ENCODE results near the gene TMIGD3. TPM values are rescaled to one million over a fixed set of nuclear protein-coding genes. Genes with fewer than 3 reads are reported as not detected.
"Not testable (repeated sequence)": the region's sequence is repeated elsewhere in the genome, so short reads cannot be mapped to it uniquely, and the experiment has no call there.

TMIGD3 gene
- total RNA-seq (1 to 10 TPM in 3 of 4 donors, under 1 TPM in 1; 0.82 to 9.5 (median 3.7) TPM), polyA plus RNA-seq (2.1 TPM)
- long read RNA-seq, donor 1, result 0 reads
- long read RNA-seq, donor 2, partial matches to known transcripts, result 1 of 3 reads
- long read RNA-seq, donor 2, other reads (novel, unspliced or antisense), result 2 of 3 reads
- long read RNA-seq, donor 3, partial matches to known transcripts, result 1 of 1 reads
- long read RNA-seq, donor 3, other reads (novel, unspliced or antisense), result 0 of 1 reads
- long read RNA-seq, donor 4, result 0 reads

DNA sequence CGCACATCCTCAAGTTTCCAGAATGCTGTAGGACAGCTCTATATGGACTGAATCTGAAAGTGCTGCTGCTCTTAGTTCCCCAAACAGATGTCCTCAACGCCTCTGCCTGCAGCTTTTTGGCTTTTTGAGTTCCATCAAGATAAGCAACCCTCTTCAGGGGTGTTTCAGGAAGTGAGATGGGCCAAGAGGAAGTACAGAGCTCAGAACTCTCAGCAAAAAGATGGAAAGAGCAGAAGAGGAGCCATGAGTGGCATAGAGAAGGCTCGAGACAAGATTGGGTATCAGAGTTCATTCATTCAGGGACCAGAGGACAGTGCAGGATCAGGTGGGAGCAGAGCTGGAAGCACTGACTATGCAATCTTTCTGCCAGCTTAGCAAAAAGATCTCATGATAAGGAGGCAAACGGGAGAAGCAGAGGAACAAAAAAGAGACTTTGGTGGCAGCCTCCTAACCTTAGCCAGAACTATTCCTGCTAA is at the start of gene TMIGD3, which contains the start of gene ADORA3:
Gene TMIGD3, minus strand, starts transcription at position 49 of the 476 bp plus-strand sequence. CDS start 279 bp downstream, outside the sequence.
Gene ADORA3, minus strand, starts transcription at position 49 of the 476 bp plus-strand sequence. CDS start 279 bp downstream, outside the sequence.
- DNase-seq, result no peak

DNA sequence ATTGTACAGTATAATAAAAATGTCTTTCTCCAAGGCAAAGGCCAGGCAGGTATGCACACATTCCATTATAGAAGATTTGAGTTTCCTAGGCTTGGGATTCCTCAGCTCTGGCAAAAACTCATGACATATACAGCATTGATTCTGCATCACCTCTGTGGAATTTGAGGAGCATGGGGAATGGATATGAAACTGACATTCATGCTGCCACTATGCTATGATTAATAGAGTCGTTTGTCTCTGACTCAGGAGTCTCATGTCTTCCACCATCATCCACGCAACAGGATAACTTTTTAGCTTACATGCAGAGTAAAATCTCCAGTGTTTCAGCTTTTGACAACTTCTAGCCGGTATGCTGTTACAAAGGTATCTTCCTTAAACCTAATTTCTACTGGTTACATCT is 49.8 kb upstream of the TMIGD3 start:
- Histone ChIP-seq H3K4me3 (ENCODE audit: low read length) (no peak overlapping the region), H3K4me1 (ENCODE audit: control insufficient read depth, insufficient read depth, low read length) (no peaks in the 10 kb centered on the region), H3K27ac (ENCODE audit: low read length) (no peak overlapping the region), H3K27me3 (ENCODE audit: control insufficient read depth, insufficient read depth) (no peaks in the 10 kb centered on the region), H3K9me3 (ENCODE audit: control insufficient read depth, low read length) (no peaks in the 10 kb centered on the region)
- WGBS, result 80% methylated on average over 3 of the region's 3 CpGs
- intact Hi-C loops (cut with DNase I), result no loop called here
- DNase-seq (no peak), ATAC-seq (no peak)

More for the DNA sequence above, at the start of gene TMIGD3, which contains the start of gene ADORA3:
- no peaks in the 10 kb centered on the region for H3K9me3 ChIP-seq (ENCODE audit: control insufficient read depth, low read length)
- WGBS, result 49% methylated on average over 4 of the region's 4 CpGs
- H3K27me3 ChIP-seq (ENCODE audit: control insufficient read depth, insufficient read depth), result no peaks in the 10 kb centered on the region
- no peak for ATAC-seq
- H3K27ac ChIP-seq (ENCODE audit: low read length), result peak within 1 kb of the TSS; percentile 25
- intact Hi-C loops (cut with DNase I), result no loop called here
- no peaks in the 10 kb centered on the region for H3K4me1 ChIP-seq (ENCODE audit: control insufficient read depth, insufficient read depth, low read length)
- no peak within 1 kb of the TSS for H3K4me3 ChIP-seq (ENCODE audit: low read length)

DNA sequence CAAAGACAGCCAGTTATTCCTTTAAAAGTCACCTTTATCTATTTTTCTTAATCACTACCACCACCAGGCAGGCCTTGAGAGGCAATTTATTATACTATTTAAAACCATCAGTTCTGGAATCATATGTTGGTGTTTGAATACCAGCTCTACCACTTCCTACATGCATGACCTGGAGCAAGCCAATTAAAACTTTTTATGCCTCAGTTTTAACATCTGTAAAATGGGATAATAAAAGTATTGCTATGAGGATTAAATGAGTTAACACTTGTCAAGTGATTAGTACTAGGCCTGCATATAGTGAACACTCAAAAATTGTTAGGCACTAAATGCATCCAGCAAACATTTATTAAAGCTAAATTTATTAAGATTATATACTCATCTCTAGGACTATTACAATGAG is 49.2 kb upstream of the TMIGD3 start:
- Histone ChIP-seq H3K4me3 (ENCODE audit: low read length) (no peak overlapping the region), H3K27me3 (ENCODE audit: control insufficient read depth, insufficient read depth) (no peaks in the 10 kb centered on the region), H3K4me1 (ENCODE audit: control insufficient read depth, insufficient read depth, low read length) (no peaks in the 10 kb centered on the region), H3K27ac (ENCODE audit: low read length) (no peak overlapping the region), H3K9me3 (ENCODE audit: control insufficient read depth, low read length) (no peaks in the 10 kb centered on the region)
- intact Hi-C loops (cut with DNase I), result no loop called here
- ATAC-seq (no peak), DNase-seq (no peak)

DNA sequence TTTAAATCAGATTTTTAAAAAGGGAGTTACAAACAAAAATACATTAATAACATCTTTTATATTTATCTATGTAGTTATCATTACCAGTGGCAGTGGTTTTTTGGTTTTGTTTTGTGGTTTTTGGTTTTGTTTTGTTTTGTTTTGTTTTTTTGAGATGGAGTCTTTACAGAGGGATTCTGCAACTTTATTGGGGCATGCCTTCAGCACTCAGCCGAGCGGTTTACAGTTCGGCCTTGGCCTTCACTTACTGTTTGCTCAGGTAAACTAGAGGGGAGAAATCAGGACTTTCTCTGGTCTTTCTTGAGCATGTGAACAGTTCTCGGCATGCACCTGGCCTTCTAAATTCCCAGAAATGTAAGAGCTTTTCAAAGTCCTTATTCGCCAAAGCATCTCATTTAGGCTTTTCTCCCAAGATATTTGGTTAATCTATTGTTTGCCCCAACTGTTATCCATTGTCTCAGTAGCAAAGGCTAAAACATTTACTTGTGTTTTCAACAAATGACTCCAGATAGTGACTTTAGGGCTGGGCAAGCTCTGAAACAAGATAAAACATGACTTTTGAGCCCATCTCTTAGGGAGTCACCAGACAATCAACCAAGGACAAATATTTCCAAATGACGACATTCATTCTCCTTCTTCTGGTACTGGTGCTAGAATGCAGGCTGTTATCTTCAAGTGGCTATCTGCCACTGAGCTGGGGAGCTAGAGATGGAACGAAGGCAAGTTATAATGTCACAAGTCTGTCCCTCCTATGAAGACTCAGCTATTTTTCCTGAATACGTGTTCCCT is 48.4 kb upstream of the TMIGD3 start:
- intact Hi-C loops (cut with DNase I), result no loop called here
- Histone ChIP-seq H3K4me3 (ENCODE audit: low read length) (no peak overlapping the region), H3K4me1 (ENCODE audit: control insufficient read depth, insufficient read depth, low read length) (no peaks in the 10 kb centered on the region), H3K9me3 (ENCODE audit: control insufficient read depth, low read length) (no peaks in the 10 kb centered on the region), H3K27me3 (ENCODE audit: control insufficient read depth, insufficient read depth) (no peaks in the 10 kb centered on the region), H3K27ac (ENCODE audit: low read length) (no peak overlapping the region)
- DNase-seq (no peak), ATAC-seq (no peak)
- 77% methylated on average over 8 of the region's 8 CpGs for WGBS

DNA sequence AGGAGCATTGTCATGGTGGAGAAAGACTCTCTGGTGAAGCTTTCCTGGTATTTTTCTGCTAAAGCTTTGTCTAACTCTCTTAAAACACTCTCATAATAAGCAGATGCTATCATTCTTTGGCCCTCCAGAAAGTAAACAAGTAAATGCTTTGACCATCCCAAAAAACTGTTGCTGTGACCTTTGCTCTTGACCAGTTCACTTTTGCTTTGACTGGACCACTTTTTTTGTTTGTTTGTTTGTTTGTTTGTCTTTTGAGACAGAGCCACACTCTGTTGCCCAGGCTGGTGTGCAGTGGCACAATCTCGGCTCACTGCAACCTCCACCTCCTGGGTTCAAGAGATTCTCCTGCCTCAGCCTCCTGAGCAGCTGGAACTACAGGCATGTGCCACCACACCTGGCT is 44.4 kb upstream of the TMIGD3 start:
- 90% methylated on average over 1 of the region's 1 CpG for WGBS
- H3K9me3 ChIP-seq (ENCODE audit: control insufficient read depth, low read length); DNase-seq; H3K27me3 ChIP-seq (ENCODE audit: control insufficient read depth, insufficient read depth); intact Hi-C loops (cut with DNase I); H3K27ac ChIP-seq (ENCODE audit: low read length); ATAC-seq; H3K4me1 ChIP-seq (ENCODE audit: control insufficient read depth, insufficient read depth, low read length); H3K4me3 ChIP-seq (ENCODE audit: low read length): not testable (repeated sequence)

DNA sequence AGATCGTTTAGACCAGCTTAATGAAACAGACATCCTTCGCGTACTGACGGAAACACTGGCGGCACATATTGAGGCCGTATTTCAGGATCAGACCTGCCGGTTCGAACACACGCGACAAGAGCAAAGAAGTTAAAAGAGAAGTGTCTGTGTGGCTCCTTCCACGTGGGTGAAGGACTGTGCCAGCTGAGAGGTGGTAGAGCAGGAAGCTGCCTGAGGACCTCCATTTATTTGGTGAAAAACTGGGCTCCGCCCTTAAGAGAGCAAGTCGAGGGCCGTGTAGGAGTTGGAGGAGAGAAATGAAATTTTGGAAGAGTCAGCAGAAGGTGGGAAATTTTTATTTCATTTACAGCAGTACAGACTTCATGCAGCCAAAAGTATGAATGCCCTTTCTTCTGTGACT is 38.8 kb upstream of the TMIGD3 start:
- DNase-seq (no peak), ATAC-seq (no peak)
- Histone ChIP-seq H3K27ac (ENCODE audit: low read length) (no peak overlapping the region), H3K4me3 (ENCODE audit: low read length) (no peak overlapping the region), H3K9me3 (ENCODE audit: control insufficient read depth, low read length) (no peaks in the 10 kb centered on the region), H3K27me3 (ENCODE audit: control insufficient read depth, insufficient read depth) (no peaks in the 10 kb centered on the region), H3K4me1 (ENCODE audit: control insufficient read depth, insufficient read depth, low read length) (no peaks in the 10 kb centered on the region)
- intact Hi-C loops (cut with DNase I), result no loop called here
- 83% methylated on average over 14 of the region's 14 CpGs for WGBS

DNA sequence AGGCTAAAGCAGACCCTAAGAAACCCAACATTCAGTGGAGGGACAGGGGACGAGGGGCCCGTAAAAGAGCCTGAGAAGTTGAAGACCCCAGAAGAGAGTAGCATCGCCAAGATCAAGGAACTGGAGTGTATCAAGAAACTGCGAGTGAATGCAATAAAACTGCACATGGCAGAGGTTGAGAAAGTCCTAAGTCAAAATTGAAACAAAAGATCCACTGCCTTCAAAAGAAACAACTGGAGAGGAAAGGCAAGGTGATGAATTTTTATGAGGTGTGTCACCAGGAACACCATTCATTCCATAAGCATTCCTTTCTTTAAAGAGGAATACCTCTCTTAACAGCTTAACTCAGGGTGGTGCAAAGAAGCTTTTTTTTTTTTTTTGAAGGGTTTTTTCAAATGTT is 38.3 kb upstream of the TMIGD3 start:
- Histone ChIP-seq H3K27me3 (ENCODE audit: control insufficient read depth, insufficient read depth) (no peaks in the 10 kb centered on the region), H3K9me3 (ENCODE audit: control insufficient read depth, low read length) (no peaks in the 10 kb centered on the region), H3K27ac (ENCODE audit: low read length) (no peak overlapping the region), H3K4me3 (ENCODE audit: low read length) (no peak overlapping the region), H3K4me1 (ENCODE audit: control insufficient read depth, insufficient read depth, low read length) (no peaks in the 10 kb centered on the region)
- 83% methylated on average over 4 of the region's 4 CpGs for WGBS
- intact Hi-C loops (cut with DNase I), result no loop called here
- no peak for ATAC-seq
- no peak for DNase-seq

DNA sequence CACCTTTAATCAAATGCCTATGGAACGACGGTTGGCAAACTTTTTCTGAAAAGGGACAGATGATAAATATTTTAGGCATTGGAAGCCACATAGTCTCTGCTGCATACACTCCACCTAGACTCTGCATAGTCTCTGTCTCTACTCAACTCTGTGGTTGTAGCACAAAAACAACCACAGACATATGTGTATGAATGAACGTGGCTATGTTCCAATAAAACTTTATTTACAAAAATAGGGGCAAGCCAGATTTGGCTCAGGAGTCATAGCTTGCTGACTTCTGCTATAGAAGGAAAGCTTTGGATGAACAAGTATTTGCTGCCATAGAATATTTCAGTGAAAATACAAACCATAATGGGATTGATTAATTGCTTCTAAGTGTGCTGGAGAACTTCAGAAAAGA is 37.5 kb upstream of the TMIGD3 start:
- 68% methylated on average over 3 of the region's 3 CpGs for WGBS
- Histone ChIP-seq H3K9me3 (ENCODE audit: control insufficient read depth, low read length) (no peaks in the 10 kb centered on the region), H3K27me3 (ENCODE audit: control insufficient read depth, insufficient read depth) (no peaks in the 10 kb centered on the region), H3K4me1 (ENCODE audit: control insufficient read depth, insufficient read depth, low read length) (no peaks in the 10 kb centered on the region), H3K4me3 (ENCODE audit: low read length) (no peak overlapping the region), H3K27ac (ENCODE audit: low read length) (no peak overlapping the region)
- no peak for DNase-seq
- ATAC-seq, result no peak
- intact Hi-C loops (cut with DNase I), result no loop called here

DNA sequence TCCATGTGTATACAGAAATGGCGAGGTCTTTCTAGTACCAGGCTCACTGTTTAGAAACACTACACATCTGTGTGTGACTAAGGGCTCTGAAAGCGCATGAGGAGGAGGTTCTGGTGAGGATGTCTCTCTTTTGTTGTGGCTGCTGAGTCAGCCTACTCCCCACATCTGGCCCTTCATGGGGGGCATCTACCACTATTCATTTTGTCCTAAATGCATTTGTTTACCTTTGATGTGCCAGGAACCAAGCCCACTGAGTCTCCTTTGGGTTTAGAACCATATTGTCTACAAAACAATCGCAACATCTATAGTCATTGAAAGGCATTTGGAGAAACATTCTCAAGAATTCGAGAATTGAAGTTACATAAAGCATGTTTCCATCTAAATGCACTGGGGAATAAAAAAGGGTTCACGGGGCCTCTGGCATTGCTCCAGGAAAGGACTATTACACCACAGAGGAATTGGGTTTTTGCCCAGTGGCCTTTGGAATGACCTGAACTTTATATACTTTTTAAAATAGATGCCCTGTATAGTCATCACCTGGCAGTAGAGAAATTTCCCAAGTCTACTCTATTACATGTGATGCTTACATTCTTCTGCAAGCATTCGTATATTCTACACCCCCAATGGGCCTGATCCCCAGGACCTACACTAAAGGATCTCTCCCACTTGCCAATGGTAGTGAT is 35.1 kb upstream of the TMIGD3 start:
- DNase-seq (no peak), ATAC-seq (no peak)
- intact Hi-C loops (cut with DNase I), result no loop called here
- H3K4me3 ChIP-seq (ENCODE audit: low read length), result no peak overlapping the region
- WGBS, result 77% methylated on average over 6 of the region's 6 CpGs
- H3K27ac ChIP-seq (ENCODE audit: low read length), result no peak overlapping the region
- H3K4me1 ChIP-seq (ENCODE audit: control insufficient read depth, insufficient read depth, low read length), result peaks cover 7% of the 10 kb centered on the region
- no peaks in the 10 kb centered on the region for H3K27me3 ChIP-seq (ENCODE audit: control insufficient read depth, insufficient read depth)
- no peaks in the 10 kb centered on the region for H3K9me3 ChIP-seq (ENCODE audit: control insufficient read depth, low read length)

DNA sequence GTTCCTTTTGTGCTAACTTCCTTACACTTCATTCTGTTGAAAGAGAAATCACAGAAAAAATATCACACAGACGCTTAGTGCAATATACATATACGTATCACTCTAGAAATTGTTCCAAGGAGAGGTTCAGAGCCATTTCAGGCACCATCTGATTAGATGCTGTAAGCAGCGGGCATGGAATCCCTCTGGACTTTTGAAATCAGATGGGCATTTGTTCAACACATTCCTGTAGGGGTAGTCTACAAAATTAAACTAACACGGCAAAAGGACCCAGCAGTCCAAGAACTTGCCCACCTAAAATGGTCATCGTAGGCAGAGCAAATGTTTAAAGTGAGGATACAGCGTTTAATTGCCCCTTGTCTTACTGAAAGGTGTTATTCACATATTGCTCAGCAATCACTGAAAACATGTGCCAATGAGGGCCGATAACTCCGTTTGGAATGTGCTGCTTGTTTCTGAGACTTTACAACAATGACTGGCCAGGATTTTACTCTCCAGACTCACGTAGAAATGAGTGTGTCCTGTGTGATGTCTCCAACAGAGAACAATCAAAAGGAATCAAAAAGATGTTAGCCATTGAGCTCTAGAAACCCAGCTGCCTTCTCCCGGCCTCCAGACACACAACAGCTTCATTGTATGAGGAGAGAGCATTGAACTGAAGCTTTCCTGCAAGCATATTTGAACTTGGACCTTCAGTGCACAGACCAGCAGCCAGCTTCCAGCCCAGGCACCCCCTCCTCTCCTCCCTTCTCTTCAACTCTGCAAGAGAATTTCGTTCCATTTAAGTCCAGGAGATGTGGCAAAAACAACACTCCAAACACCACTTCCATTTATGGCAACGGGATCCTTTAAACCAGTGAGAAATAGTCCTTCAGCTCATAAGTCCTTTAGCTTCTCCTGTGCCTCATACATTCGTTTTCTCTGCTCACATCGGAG is 32.1 kb upstream of the TMIGD3 start:
- Histone ChIP-seq H3K27me3 (ENCODE audit: control insufficient read depth, insufficient read depth) (no peaks in the 10 kb centered on the region), H3K9me3 (ENCODE audit: control insufficient read depth, low read length) (no peaks in the 10 kb centered on the region), H3K4me1 (ENCODE audit: control insufficient read depth, insufficient read depth, low read length) (peaks cover 7% of the 10 kb centered on the region), H3K27ac (ENCODE audit: low read length) (peak overlapping the region; percentile 42), H3K4me3 (ENCODE audit: low read length) (no peak overlapping the region)
- ATAC-seq (peak; percentile 31 to 66), DNase-seq (no peak)
- intact Hi-C loops (cut with DNase I), result no loop called here
- WGBS, result 42% methylated on average over 14 of the region's 14 CpGs
